Naive B cell (primary cell): ENCODE results near the gene PLA2G7. TPM values are rescaled to one million over a fixed set of nuclear protein-coding genes. Genes with fewer than 3 reads are reported as not detected.
"Not testable (repeated sequence)": the region's sequence is repeated elsewhere in the genome, so short reads cannot be mapped to it uniquely, and the experiment has no call there.

Experiments
- ATAC-seq, 2 donors: fragments of 150-1000 bp; cut with Tn5 transposase; 2 replicates each; pipeline ENCODE4 v1.10.0; 2021; ENCODE audit warnings: low read depth in 2 of 2, mild to moderate bottlenecking in 2 of 2, moderate library complexity in 2 of 2
- DNase-seq: peaks from one replicate; pipeline ENCODE4 v3.0.0; 2022
- H3K27ac Mint-ChIP-seq, 6 donors: one replicate each; pipeline ENCODE4 v1.8.0; 2020 to 2022; ENCODE audit warnings: mild to moderate bottlenecking in 6 of 6, mixed read lengths in 6 of 6, moderate library complexity in 5 of 6, inconsistent platforms in 2 of 6
- H3K27me3 Mint-ChIP-seq, 3 donors: one replicate each; pipeline ENCODE4 v1.8.0; 2021 to 2022; ENCODE audit warnings: mixed read lengths in 3 of 3, mild to moderate bottlenecking in 1 of 3
- H3K36me3 Mint-ChIP-seq, 2 donors: one replicate each; pipeline ENCODE4 v1.8.0; 2020 to 2022; ENCODE audit warnings: mixed read lengths in 2 of 2, inconsistent platforms in 1 of 2, mild to moderate bottlenecking in 1 of 2
- H3K4me1 Mint-ChIP-seq, 3 donors: one replicate each; pipeline ENCODE4 v1.8.0; 2020 to 2022; ENCODE audit warnings: mixed read lengths in 3 of 3, inconsistent platforms in 1 of 3, mild to moderate bottlenecking in 1 of 3, moderate library complexity in 1 of 3
- H3K4me3 Mint-ChIP-seq, 8 donors: one replicate each; pipeline ENCODE4 v1.8.0; 2020 to 2022; ENCODE audit warnings: mild to moderate bottlenecking in 8 of 8, mixed read lengths in 8 of 8, moderate library complexity in 8 of 8, inconsistent platforms in 2 of 8
- H3K9me3 Mint-ChIP-seq, 7 donors: one replicate each; pipeline ENCODE4 v1.8.0; 2020 to 2022; ENCODE audit warnings: mixed read lengths in 7 of 7, mild to moderate bottlenecking in 5 of 7, inconsistent platforms in 2 of 7, moderate library complexity in 1 of 7
- polyA plus RNA-seq, 6 donors: library from polyadenylated mRNA; unstranded; fragments of 300-500 nt; fragmentation: Illumina TruSeq; gene quantifications; one replicate each; pipeline ENCODE4 v1.2.3, GENCODE V29; 2021; ENCODE audit warnings: low read depth in 6 of 6

Gene PLA2G7
- polyA plus RNA-seq = under 1 TPM in 3 of 6 donors, not detected in 3; 0.14 to 0.86 (median 0.27) TPM

DNA sequence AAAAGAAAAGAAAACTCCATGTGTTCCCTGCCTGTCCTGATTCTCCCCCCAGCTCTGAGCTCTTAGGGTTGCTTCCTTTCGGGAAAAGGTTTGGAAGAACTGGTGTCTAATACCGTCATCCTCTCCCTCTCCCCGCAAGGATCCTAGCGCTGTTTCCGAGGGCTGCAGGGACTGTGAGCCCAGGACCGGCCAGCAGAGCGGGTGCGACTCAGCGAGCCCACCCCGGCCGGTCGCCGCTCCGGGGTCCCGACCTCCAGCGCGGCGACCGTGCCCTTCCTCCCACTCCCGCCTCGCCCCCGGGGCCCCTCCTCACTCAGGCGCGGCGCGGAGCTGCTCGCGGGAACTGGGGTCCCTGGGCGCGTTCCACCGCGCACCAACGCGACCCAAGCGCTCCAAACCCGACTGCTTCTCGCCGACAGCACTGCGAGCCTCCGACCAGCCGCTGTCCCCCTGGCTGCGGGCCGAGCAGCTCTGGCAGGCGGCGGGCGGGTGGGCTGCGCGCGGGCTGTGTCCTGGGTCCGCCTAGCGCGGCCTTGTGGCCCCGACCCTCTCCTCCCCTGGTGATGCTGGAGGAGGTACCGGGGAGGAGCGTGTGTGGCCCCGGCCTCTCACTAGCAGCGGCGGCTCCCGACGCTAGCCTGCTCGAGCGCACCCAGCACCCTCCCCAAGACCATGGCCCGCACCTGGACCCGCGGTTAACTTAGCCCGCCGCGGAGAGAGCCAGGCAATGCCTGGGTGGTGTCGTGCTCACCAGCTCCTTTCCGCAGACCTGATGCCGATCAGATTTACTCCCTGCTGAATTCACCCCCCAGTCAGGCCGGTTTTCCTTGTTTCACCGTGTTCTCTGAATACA lies at the start of gene PLA2G7:
TSS of gene PLA2G7 (minus strand) at position 509 of the 853 bp plus-strand sequence. CDS start 12,484 bp downstream, outside the sequence.
- no peak within 1 kb of the TSS for H3K27ac Mint-ChIP-seq
- H3K27me3 Mint-ChIP-seq = peaks cover 53 to 70% (median 59%) of the 10 kb centered on the region in 3 donors
- ATAC-seq (no peak), DNase-seq (no peak)
- no peaks in the 10 kb centered on the region for H3K36me3 Mint-ChIP-seq
- H3K9me3 Mint-ChIP-seq = no peaks in the 10 kb centered on the region
- peaks cover 9 to 13% (median 13%) of the 10 kb centered on the region in 3 donors for H3K4me1 Mint-ChIP-seq
- peak within 1 kb of the TSS in 6 of 8 donors; percentile 39 to 75 (median 50) for H3K4me3 Mint-ChIP-seq

- ATAC-seq = no peak
Measured at GRCh38 chr6:46784535-46784934, 49.4 kb upstream of the PLA2G7 start.

GRCh38 chr6:46781478-46782378 lies 46.6 kb upstream of the PLA2G7 start:
- Mint-ChIP-seq H3K9me3 (peaks cover 0 to 2% (median 0%) of the 10 kb centered on the region in 7 donors), H3K27ac (no peak overlapping the region), H3K36me3 (no peaks in the 10 kb centered on the region), H3K27me3 (peaks cover 0 to 5% (median 0%) of the 10 kb centered on the region in 3 donors), H3K4me1 (no peaks in the 10 kb centered on the region), H3K4me3 (no peak overlapping the region)
- ATAC-seq (no peak), DNase-seq (no peak)

More at GRCh38 chr6:46784535-46784934, 49.4 kb upstream of the PLA2G7 start:
- no peak for DNase-seq
- no peak overlapping the region for H3K4me3 Mint-ChIP-seq
- peaks cover 0 to 5% (median 0%) of the 10 kb centered on the region in 3 donors for H3K27me3 Mint-ChIP-seq
- no peaks in the 10 kb centered on the region for H3K36me3 Mint-ChIP-seq
- no peak overlapping the region for H3K27ac Mint-ChIP-seq
- H3K9me3 Mint-ChIP-seq = peaks cover 0 to 2% (median 0%) of the 10 kb centered on the region in 7 donors
- H3K4me1 Mint-ChIP-seq = no peaks in the 10 kb centered on the region

DNA sequence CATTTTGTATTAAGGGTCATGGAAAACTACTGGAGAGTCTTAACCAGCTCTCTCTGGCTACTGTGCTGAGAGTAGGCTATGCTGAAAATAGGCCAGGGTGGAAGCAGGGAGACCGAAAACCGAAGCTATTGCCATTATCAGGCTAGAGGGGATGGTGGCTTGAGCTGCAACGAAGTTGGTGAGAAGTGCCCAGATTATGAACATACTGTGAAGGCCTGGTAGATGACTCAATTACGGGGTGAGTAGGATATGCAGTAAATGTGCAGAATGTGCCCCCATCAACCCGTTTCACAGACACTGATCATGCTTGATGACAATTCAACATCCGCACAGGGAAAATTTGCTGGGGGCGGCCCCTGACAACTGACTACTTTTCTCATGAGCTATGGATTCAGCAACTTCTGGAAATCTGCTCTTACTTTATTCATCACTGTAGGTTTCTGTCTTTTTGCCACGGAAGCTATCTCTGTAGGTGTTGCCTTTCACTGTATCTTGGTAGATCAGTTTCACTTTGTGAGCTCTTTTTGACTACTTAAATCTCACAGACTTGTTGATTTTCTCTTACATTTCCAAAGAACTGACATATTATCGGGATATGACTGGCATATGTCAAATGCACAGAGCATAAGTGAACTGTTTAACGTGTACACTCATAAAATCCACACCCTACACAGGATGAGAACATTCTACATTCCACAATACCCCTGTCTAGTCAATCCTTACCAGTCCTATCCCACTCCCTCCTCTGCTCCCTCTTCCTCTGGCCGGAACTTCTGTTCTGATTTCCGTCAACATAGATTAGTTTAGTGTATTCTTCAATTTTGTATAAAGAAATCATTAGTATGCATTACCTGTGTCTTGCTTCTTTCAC lies 42.5 kb upstream of the PLA2G7 start:
- ATAC-seq = no peak

DNA sequence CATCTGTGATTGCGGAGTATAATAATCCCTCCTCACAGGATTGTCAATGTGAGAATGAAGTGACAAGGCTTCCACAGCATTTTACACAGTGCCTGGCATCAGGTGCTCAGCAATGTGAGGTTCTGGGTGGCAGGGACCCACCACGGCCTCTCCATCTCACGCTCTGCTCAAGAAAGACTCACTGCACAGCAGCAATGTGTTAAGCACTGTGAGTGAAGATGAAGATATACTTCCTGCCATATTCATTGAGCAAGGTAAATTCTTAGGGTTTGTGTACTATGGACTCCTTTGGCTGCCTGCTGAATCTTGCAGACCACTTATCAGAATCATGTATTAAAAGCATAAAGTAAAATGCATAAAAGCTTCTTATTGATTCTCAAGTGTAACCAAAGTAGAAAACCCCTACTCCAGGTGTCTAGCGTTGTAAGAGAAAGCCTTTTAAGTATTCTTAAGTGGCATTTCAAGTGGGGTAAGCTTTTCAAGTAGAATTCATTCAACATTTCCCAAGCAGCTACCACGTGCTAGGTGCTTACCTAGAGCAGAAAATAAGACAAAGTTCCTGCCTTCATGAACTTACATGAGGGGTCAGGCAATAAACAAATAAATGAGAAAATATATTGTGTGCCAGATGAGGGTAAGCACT lies 41.0 kb upstream of the PLA2G7 start:
- H3K36me3 Mint-ChIP-seq = no peaks in the 10 kb centered on the region
- peaks cover 0 to 2% (median 0%) of the 10 kb centered on the region in 7 donors for H3K9me3 Mint-ChIP-seq
- DNase-seq (no peak), ATAC-seq (no peak)
- H3K27me3 Mint-ChIP-seq = peaks cover 0 to 3% (median 0%) of the 10 kb centered on the region in 3 donors
- H3K4me3 Mint-ChIP-seq = no peak overlapping the region
- H3K27ac Mint-ChIP-seq = no peak overlapping the region
- H3K4me1 Mint-ChIP-seq = no peaks in the 10 kb centered on the region

More for the DNA sequence above, 42.5 kb upstream of the PLA2G7 start:
- DNase-seq = no peak
- Mint-ChIP-seq H3K9me3 (peaks cover 0 to 2% (median 0%) of the 10 kb centered on the region in 7 donors), H3K4me1 (no peaks in the 10 kb centered on the region), H3K4me3 (no peak overlapping the region), H3K36me3 (no peaks in the 10 kb centered on the region), H3K27me3 (peaks cover 0 to 5% (median 0%) of the 10 kb centered on the region in 3 donors), H3K27ac (no peak overlapping the region)

GRCh38 chr6:46774736-46775135 lies 39.6 kb upstream of the PLA2G7 start:
- not testable (repeated sequence) for H3K27me3 Mint-ChIP-seq, H3K9me3 Mint-ChIP-seq, H3K27ac Mint-ChIP-seq, ATAC-seq, DNase-seq, H3K4me1 Mint-ChIP-seq, H3K36me3 Mint-ChIP-seq, H3K4me3 Mint-ChIP-seq

DNA sequence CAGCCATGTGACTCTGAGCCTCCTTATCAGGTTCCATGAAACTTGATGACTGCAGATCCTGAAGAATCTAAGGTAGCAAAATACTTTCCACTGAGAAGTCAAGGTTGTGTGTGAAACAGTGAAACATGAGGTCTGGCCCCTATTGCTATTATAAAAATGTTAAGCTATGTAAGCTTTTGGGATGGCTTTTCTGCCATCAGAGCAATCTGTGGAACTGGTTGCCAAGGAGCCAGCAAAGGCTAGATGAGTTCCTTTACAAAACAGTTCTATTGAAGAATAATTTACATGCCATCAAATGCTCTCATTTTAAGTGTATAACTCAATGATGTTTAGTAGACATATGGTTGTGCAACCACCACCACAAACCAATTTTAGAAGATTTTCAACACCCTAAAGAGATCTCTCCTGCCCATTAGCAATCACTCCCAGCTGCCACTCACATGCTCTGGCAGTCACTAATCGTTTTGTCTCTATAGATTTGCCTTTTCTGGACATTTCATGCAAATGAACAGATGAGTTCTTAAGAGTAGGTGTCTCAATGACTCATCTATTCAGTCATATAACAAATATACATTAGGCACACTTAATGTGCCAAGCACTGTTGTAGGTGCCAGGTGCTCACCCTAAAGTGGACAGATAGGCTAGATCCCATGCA lies 38.2 kb upstream of the PLA2G7 start:
- DNase-seq = no peak
- Mint-ChIP-seq H3K4me3 (no peak overlapping the region), H3K4me1 (no peaks in the 10 kb centered on the region), H3K9me3 (peaks cover 0 to 3% (median 0%) of the 10 kb centered on the region in 7 donors), H3K27me3 (peaks cover 0 to 6% (median 5%) of the 10 kb centered on the region in 3 donors), H3K36me3 (no peaks in the 10 kb centered on the region), H3K27ac (no peak overlapping the region)
- no peak for ATAC-seq

- DNase-seq (no peak), ATAC-seq (no peak)
- H3K4me1 Mint-ChIP-seq = no peaks in the 10 kb centered on the region
- H3K27me3 Mint-ChIP-seq = peaks cover 0 to 6% (median 5%) of the 10 kb centered on the region in 3 donors
- H3K4me3 Mint-ChIP-seq = no peak overlapping the region
- H3K9me3 Mint-ChIP-seq = peaks cover 0 to 3% (median 0%) of the 10 kb centered on the region in 7 donors
- H3K36me3 Mint-ChIP-seq = no peaks in the 10 kb centered on the region
- H3K27ac Mint-ChIP-seq = no peak overlapping the region
Measured at GRCh38 chr6:46772762-46773161, 37.6 kb upstream of the PLA2G7 start.

DNA sequence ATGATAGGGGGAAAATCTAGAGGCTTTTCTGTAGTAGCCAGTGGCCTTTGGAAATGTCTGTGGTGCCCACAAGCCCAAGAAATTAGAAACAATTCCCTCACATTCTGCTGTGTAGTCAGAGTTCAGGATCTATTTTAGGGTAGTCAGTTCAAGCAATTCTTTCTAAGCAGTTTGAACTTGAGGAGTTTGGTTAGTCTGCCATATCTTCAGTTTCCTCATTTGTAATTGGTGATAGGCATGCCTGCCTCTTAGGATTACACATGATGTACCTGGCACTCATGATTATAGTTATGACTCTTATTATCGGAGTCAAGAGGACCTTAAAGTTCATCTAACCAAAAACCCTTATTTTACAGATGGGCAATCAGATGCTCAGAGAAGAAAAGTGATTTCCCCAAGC lies 36.8 kb upstream of the PLA2G7 start:
- Mint-ChIP-seq H3K27me3 (peaks cover 0 to 6% (median 5%) of the 10 kb centered on the region in 3 donors), H3K36me3 (no peaks in the 10 kb centered on the region), H3K9me3 (peaks cover 0 to 10% (median 3%) of the 10 kb centered on the region in 7 donors), H3K4me3 (no peak overlapping the region), H3K27ac (no peak overlapping the region), H3K4me1 (no peaks in the 10 kb centered on the region)
- ATAC-seq = no peak
- DNase-seq = no peak

- no peak for ATAC-seq
- H3K9me3 Mint-ChIP-seq = peaks cover 0 to 28% (median 3%) of the 10 kb centered on the region in 7 donors
- peak overlapping the region in 1 of 6 donors; percentile 95 for H3K27ac Mint-ChIP-seq
- DNase-seq = no peak
- H3K4me1 Mint-ChIP-seq = no peaks in the 10 kb centered on the region
- peaks cover 4 to 14% (median 13%) of the 10 kb centered on the region in 3 donors for H3K27me3 Mint-ChIP-seq
- H3K4me3 Mint-ChIP-seq = no peak overlapping the region
- no peaks in the 10 kb centered on the region for H3K36me3 Mint-ChIP-seq
Measured at GRCh38 chr6:46764961-46765360, 29.8 kb upstream of the PLA2G7 start.

DNA sequence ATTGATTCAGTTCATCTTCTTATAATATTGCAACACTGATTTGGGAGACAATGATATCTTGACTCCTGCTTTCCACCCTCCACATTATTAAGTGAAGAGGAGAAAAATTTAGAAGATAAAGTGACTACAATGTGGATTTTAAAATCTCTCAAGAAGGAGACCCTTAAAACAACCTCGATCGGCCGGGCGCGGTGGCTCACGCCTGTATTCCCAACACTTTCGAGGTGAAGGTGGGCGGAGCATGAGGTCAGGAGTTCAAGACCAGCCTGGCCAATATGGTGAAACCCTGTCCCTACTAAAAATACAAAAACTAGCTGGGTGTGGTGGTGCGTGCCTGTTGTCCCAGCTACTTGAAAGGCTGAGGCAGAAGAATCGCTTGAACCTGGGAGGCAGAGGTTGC lies 29.1 kb upstream of the PLA2G7 start:
- not testable (repeated sequence) for ATAC-seq, H3K27ac Mint-ChIP-seq, H3K36me3 Mint-ChIP-seq, H3K4me1 Mint-ChIP-seq, DNase-seq
- Mint-ChIP-seq H3K4me3 (peak overlapping the region in 1 of 8 donors; percentile 18), H3K27me3 (peaks cover 4 to 18% (median 16%) of the 10 kb centered on the region in 3 donors), H3K9me3 (peaks cover 0 to 28% (median 4%) of the 10 kb centered on the region in 7 donors)

- DNase-seq (no peak), ATAC-seq (no peak)
- Mint-ChIP-seq H3K4me3 (no peak overlapping the region), H3K36me3 (no peaks in the 10 kb centered on the region), H3K27ac (no peak overlapping the region), H3K9me3 (peaks cover 0 to 28% (median 4%) of the 10 kb centered on the region in 7 donors), H3K27me3 (peaks cover 4 to 18% (median 12%) of the 10 kb centered on the region in 3 donors), H3K4me1 (no peaks in the 10 kb centered on the region)
Measured at GRCh38 chr6:46763466-46763865, 28.3 kb upstream of the PLA2G7 start.
